Measurements from ENCODE around the gene PPDPF. TPM values are rescaled to one million over a fixed set of nuclear protein-coding genes. Genes with fewer than 3 reads are reported as not detected.
"Not testable (repeated sequence)": the region's sequence is repeated elsewhere in the genome, so short reads cannot be mapped to it uniquely, and the experiment has no call there.

Gene PPDPF
- total RNA-seq, 4 donors from 2014 or later = 122 to 426 (median 348) TPM

- TF ChIP-seq POLR2A (IDR thresholded peaks at IDR 0.05) = no peak
- no peak for TF ChIP-seq CTCF (IDR thresholded peaks at IDR 0.05)
These were observed 36.4 kb downstream of the PPDPF start for GRCh38 chr20:63556873-63557478.

GRCh38 chr20:63557481-63557891 is 36.9 kb downstream of the PPDPF start:
- intact Hi-C loops (cut with DNase I; ENCODE audit: low total_unique reads) = no loop called here
- 91 to 92% methylated on average over 19 of the region's 19 CpGs for WGBS, 2 donors

More at GRCh38 chr20:63556873-63557478, 36.4 kb downstream of the PPDPF start:
- DNase-seq (ENCODE audit: low spot score in 2 of 2) = no peak
- H3K4me3 ChIP-seq (ENCODE audit: low read depth, poor library complexity, severe bottlenecking) = no peak overlapping the region
- intact Hi-C loops (cut with DNase I; ENCODE audit: low total_unique reads) = no loop called here
- WGBS, 2 donors = 76 to 78% methylated on average over 23 of the region's 23 CpGs

DNA sequence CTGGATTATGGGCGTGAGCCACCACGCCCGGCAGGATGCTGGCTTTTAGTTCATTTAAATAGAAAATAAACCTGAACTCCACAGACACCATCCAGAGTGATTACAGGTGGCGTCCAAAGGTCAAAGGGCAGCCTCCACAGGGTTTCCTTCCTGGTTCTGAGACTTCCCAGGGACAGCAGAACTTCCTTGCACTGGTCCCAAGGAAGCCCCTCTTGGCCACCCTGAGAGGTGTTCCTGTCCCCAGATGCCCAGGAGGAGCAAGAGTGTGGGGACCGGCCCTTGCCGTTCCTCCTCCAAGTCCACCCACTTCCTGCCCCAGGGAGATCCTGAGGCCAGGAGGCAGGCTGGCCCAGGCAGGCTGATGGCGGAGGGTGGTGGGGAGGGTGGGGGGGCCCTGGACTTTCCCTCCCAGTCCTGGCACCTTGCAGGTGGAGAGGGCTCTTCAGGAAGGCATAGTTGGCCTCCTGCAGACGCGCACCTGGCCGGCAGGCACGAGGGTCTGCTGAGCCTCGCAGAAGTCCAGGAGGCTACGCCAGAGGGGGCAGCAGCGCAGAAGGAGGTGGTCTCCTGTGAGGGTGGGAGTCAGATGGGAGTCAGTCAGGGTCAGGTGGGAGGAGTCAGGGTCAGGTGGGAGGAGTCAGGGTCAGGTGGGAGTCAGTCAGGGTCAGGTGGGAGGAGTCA is 38.4 kb downstream of the PPDPF start:
- no peak overlapping the region for H3K4me3 ChIP-seq (ENCODE audit: low read depth, poor library complexity, severe bottlenecking)
- no peak for DNase-seq (ENCODE audit: low spot score in 2 of 2)
- 92 to 96% methylated on average over 14 of the region's 14 CpGs for WGBS, 2 donors
- intact Hi-C loops (cut with DNase I; ENCODE audit: low total_unique reads) = no loop called here
- TF ChIP-seq CTCF (IDR thresholded peaks at IDR 0.05) (no peak), POLR2A (IDR thresholded peaks at IDR 0.05) (no peak)

More at GRCh38 chr20:63557481-63557891, 36.9 kb downstream of the PPDPF start:
- TF ChIP-seq CTCF (IDR thresholded peaks at IDR 0.05) = no peak
- no peak for TF ChIP-seq POLR2A (IDR thresholded peaks at IDR 0.05)
- no peak overlapping the region for H3K4me3 ChIP-seq (ENCODE audit: low read depth, poor library complexity, severe bottlenecking)
- no peak for DNase-seq (ENCODE audit: low spot score in 2 of 2)

GRCh38 chr20:63559485-63560332 is 39.1 kb downstream of the PPDPF start:
- intact Hi-C loops (cut with DNase I; ENCODE audit: low total_unique reads); H3K4me3 ChIP-seq (ENCODE audit: low read depth, poor library complexity, severe bottlenecking); DNase-seq (ENCODE audit: low spot score in 2 of 2): not testable (repeated sequence)
- 92 to 97% methylated on average over 17 to 31 of the region's 31 CpGs for WGBS, 2 donors

- TF ChIP-seq CTCF (IDR thresholded peaks at IDR 0.05) (no peak), POLR2A (IDR thresholded peaks at IDR 0.05) (no peak)
- H3K4me3 ChIP-seq (ENCODE audit: low read depth, poor library complexity, severe bottlenecking) = no peak overlapping the region
- WGBS, 2 donors = 97 to 98% methylated on average over 16 of the region's 16 CpGs
- DNase-seq (ENCODE audit: low spot score in 2 of 2) = no peak
- intact Hi-C loops (cut with DNase I; ENCODE audit: low total_unique reads) = no loop called here
These were observed 39.8 kb downstream of the PPDPF start for GRCh38 chr20:63560333-63560805.
